Neuronal stem cell (in vitro differentiated cells): Measurements from ENCODE around the gene GRM2.
A peak's percentile ranks its signal among the peaks of the same experiment; 100 is the strongest.

Source experiments
- DNase-seq: peaks from one replicate; pipeline ENCODE4 v3.0.0-alpha.2; 2013; ENCODE audit warnings: low spot score
- H2AFZ ChIP-seq: one replicate; pipeline ENCODE4 v1.6.1; 2013; ENCODE audit warnings: mild to moderate bottlenecking, low read length, inconsistent platforms
- H2AK5ac ChIP-seq: 2 replicates; pipeline ENCODE4 v1.6.1; 2013; ENCODE audit warnings: low read depth, mild to moderate bottlenecking, inconsistent platforms, low read length, moderate library complexity, mixed read lengths
- H2BK120ac ChIP-seq: 2 replicates; pipeline ENCODE4 v1.6.1; 2013; ENCODE audit warnings: low read depth, mild to moderate bottlenecking, inconsistent platforms, low read length, moderate library complexity, mixed read lengths
- H2BK12ac ChIP-seq: one replicate; pipeline ENCODE4 v1.6.1; 2013; ENCODE audit warnings: low read length, inconsistent platforms
- H2BK15ac ChIP-seq: 2 replicates; pipeline ENCODE4 v1.6.1; 2013; ENCODE audit warnings: mild to moderate bottlenecking, low read length, inconsistent platforms, mixed read lengths
- H2BK5ac ChIP-seq: one replicate; pipeline ENCODE4 v1.6.1; 2013; ENCODE audit warnings: inconsistent platforms, mild to moderate bottlenecking, low read length, moderate library complexity
- H3K14ac ChIP-seq: one replicate; pipeline ENCODE4 v1.6.1; 2013; ENCODE audit warnings: low read length, inconsistent platforms
- H3K18ac ChIP-seq: 2 replicates; pipeline ENCODE4 v1.6.1; 2013; ENCODE audit warnings: low read length, inconsistent platforms
- H3K23ac ChIP-seq: 2 replicates; pipeline ENCODE4 v1.6.1; 2013; ENCODE audit warnings: low read depth, mild to moderate bottlenecking, mixed read lengths, low read length, inconsistent platforms; ENCODE audit not compliant: poor library complexity
- H3K27ac ChIP-seq: replicated peaks from 3 replicates; pipeline ENCODE4 v1.5.1; 2013; ENCODE audit warnings: low read length, inconsistent platforms
- H3K27me3 ChIP-seq, 3 experiments: 2 replicates each; pipeline ENCODE4 v1.6.1; 2013; ENCODE audit warnings: low read length in 3 of 3, mild to moderate bottlenecking in 2 of 3, inconsistent platforms in 1 of 3, low read depth in 1 of 3, mixed read lengths in 1 of 3, moderate library complexity in 1 of 3; ENCODE audit not compliant: control insufficient read depth in 3 of 3, insufficient read depth in 3 of 3
- H3K36me3 ChIP-seq, 2 donors: replicated peaks in 1 of 2; 2 replicates each; pipeline ENCODE4 v1.6.1; 2013; ENCODE audit warnings: low read length in 2 of 2; ENCODE audit not compliant: control insufficient read depth in 2 of 2, insufficient read depth in 2 of 2
- H3K4ac ChIP-seq: 2 replicates; pipeline ENCODE4 v1.6.1; 2013; ENCODE audit warnings: inconsistent platforms, mild to moderate bottlenecking, low read length, moderate library complexity
- H3K4me1 ChIP-seq, 2 donors: 1 replicate in 1 of 2; 2 replicates in 1 of 2; pipeline ENCODE4 v1.6.1; 2013; ENCODE audit warnings: low read length in 2 of 2, low read depth in 1 of 2; ENCODE audit not compliant: control insufficient read depth in 2 of 2, insufficient read depth in 1 of 2
- H3K4me2 ChIP-seq: one replicate; pipeline ENCODE4 v1.6.1; 2013; ENCODE audit warnings: mild to moderate bottlenecking, low read length, inconsistent platforms; ENCODE audit not compliant: insufficient read depth, poor library complexity, severe bottlenecking
- H3K4me3 ChIP-seq, 2 donors: 2 replicates each; pipeline ENCODE4 v1.5.1; 2013; ENCODE audit warnings: low read length in 2 of 2, mild to moderate bottlenecking in 2 of 2, inconsistent platforms in 1 of 2, moderate library complexity in 1 of 2
- H3K79me1 ChIP-seq: one replicate; pipeline ENCODE4 v1.6.1; 2013; ENCODE audit warnings: low read depth, mild to moderate bottlenecking, inconsistent platforms, low read length, moderate library complexity
- H3K9ac ChIP-seq: one replicate; pipeline ENCODE4 v1.6.1; 2013; ENCODE audit warnings: mild to moderate bottlenecking, low read depth, low read length, inconsistent platforms; ENCODE audit not compliant: poor library complexity
- H3K9me3 ChIP-seq, 2 donors: replicated peaks in 1 of 2; 2 replicates each; pipeline versions ENCODE3 to v1.6.1; 2013; ENCODE audit warnings: low read length in 2 of 2, mild to moderate bottlenecking in 2 of 2, inconsistent platforms in 1 of 2, low read depth in 1 of 2, mixed read lengths in 1 of 2, moderate library complexity in 1 of 2; ENCODE audit not compliant: control insufficient read depth in 2 of 2, insufficient read depth in 1 of 2
- H4K8ac ChIP-seq: one replicate; pipeline ENCODE4 v1.6.1; 2013; ENCODE audit warnings: low read depth, mild to moderate bottlenecking, inconsistent platforms, low read length, moderate library complexity
- H4K91ac ChIP-seq: one replicate; pipeline ENCODE4 v1.6.1; 2013; ENCODE audit warnings: low read length, low read depth, mild to moderate bottlenecking, inconsistent platforms; ENCODE audit not compliant: poor library complexity
- WGBS, 2 donors: extraction: QIAGEN DNeasy Blood & Tissue Kit; methylation state at CpG; one replicate each; pipeline ENCODE4 v1.1.7; 2013; ENCODE audit warnings: missing lambda C conversion rate in 2 of 2, mixed read lengths in 1 of 2; ENCODE audit not compliant: insufficient read length in 2 of 2, insufficient replicate concordance in 1 of 2; ENCODE audit errors: extremely low coverage in 2 of 2; 5-methylcytosine and 5-hydroxymethylcytosine counted together

Gene GRM2

GRCh38 chr3:51704511-51704950, 2.3 kb upstream of the GRM2 start:
- no peaks in the 10 kb centered on the region for H3K9me3 ChIP-seq
- H2BK5ac ChIP-seq, result no peak overlapping the region
- no peak overlapping the region for H3K4ac ChIP-seq
- peak overlapping the region; percentile 79 for H3K27ac ChIP-seq
- DNase-seq, result no peak
- WGBS, 2 donors, result no CpG with 5 or more reads among the region's 4 CpGs
- no peak overlapping the region for H3K4me2 ChIP-seq
- peak overlapping the region; percentile 60 for H3K9ac ChIP-seq
- peak overlapping the region; percentile 49 for H3K23ac ChIP-seq
- H3K18ac ChIP-seq, result peak overlapping the region; percentile 2
- no peak overlapping the region for H4K91ac ChIP-seq
- H3K4me3 ChIP-seq, result peak overlapping the region in 1 of 2 donors; percentile 14
- H3K27me3 ChIP-seq, result peaks cover 0 to 16% (median 15%) of the 10 kb centered on the region in 3 experiments
- H3K36me3 ChIP-seq, result peaks cover 0 to 7% of the 10 kb centered on the region in 2 donors
- peaks cover 30 to 33% of the 10 kb centered on the region in 2 donors for H3K4me1 ChIP-seq
- H2BK15ac ChIP-seq, result peak overlapping the region; percentile 59
- peak overlapping the region; percentile 31 for H2AK5ac ChIP-seq
- no peak overlapping the region for H2AFZ ChIP-seq
- H2BK12ac ChIP-seq, result peak overlapping the region; percentile 47
- H3K79me1 ChIP-seq, result peaks cover 4% of the 10 kb centered on the region
- peak overlapping the region; percentile 60 for H3K14ac ChIP-seq
- H4K8ac ChIP-seq, result no peak overlapping the region
- no peak overlapping the region for H2BK120ac ChIP-seq

- H3K4me2 ChIP-seq, result no peak overlapping the region
- H3K9ac ChIP-seq, result no peak overlapping the region
- no peak overlapping the region for H3K4me3 ChIP-seq
- no peak overlapping the region for H2AK5ac ChIP-seq
- H2BK15ac ChIP-seq, result no peak overlapping the region
- peak overlapping the region; percentile 21 for H3K18ac ChIP-seq
- peaks cover 30 to 33% of the 10 kb centered on the region in 2 donors for H3K4me1 ChIP-seq
- H3K27me3 ChIP-seq, result peaks cover 0 to 16% (median 15%) of the 10 kb centered on the region in 3 experiments
- peak overlapping the region; percentile 48 for H3K14ac ChIP-seq
- H3K27ac ChIP-seq, result no peak overlapping the region
- no peak overlapping the region for H3K4ac ChIP-seq
- DNase-seq, result no peak
- H3K23ac ChIP-seq, result peak overlapping the region; percentile 56
- peaks cover 0 to 4% of the 10 kb centered on the region in 2 donors for H3K36me3 ChIP-seq
- peaks cover 4% of the 10 kb centered on the region for H3K79me1 ChIP-seq
- no peak overlapping the region for H2BK12ac ChIP-seq
- WGBS, 2 donors, result no CpG with 5 or more reads among the region's 8 CpGs
- no peak overlapping the region for H2BK120ac ChIP-seq
- no peak overlapping the region for H2AFZ ChIP-seq
- no peak overlapping the region for H4K8ac ChIP-seq
- no peak overlapping the region for H4K91ac ChIP-seq
- H3K9me3 ChIP-seq, result no peaks in the 10 kb centered on the region
- H2BK5ac ChIP-seq, result no peak overlapping the region
Observed at GRCh38 chr3:51705276-51706020, 1.4 kb upstream of the GRM2 start.

DNA sequence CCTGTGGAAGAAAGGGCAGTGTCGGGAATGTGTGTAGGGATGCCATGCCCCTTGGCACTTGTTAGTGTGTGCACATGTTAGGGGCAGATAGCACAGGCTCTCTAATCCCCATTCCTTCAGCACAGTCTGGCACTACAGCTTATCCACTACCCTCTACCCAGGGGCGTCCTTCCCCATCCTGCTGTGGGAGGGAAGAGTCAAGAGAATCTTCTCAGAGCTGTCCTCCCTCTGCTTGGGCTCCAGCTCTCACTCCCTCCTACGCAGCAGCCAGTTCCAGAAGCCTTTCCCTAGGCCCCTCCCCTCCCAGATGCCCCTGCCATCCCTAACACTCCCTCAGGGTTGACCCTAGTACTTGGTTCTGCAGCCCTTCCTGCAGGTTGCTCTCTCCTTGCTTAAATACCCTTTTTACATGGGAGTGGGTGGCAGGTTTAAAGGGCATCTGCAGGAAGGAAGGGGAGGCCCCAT, 815 bp upstream of the GRM2 start:
- Histone ChIP-seq H3K4ac (no peak overlapping the region), H3K18ac (no peak overlapping the region), H3K27me3 (peaks cover 0 to 16% (median 15%) of the 10 kb centered on the region in 3 experiments), H3K36me3 (no peaks in the 10 kb centered on the region), H3K79me1 (peaks cover 4% of the 10 kb centered on the region), H2BK120ac (no peak overlapping the region), H3K23ac (no peak overlapping the region), H3K4me2 (no peak overlapping the region), H2BK5ac (no peak overlapping the region), H2BK12ac (no peak overlapping the region), H3K4me3 (no peak overlapping the region), H2AFZ (no peak overlapping the region), H2AK5ac (no peak overlapping the region), H3K4me1 (peaks cover 30 to 33% of the 10 kb centered on the region in 2 donors), H3K9ac (no peak overlapping the region), H4K8ac (no peak overlapping the region), H3K9me3 (no peaks in the 10 kb centered on the region), H3K14ac (peak overlapping the region; percentile 9), H3K27ac (no peak overlapping the region), H2BK15ac (no peak overlapping the region), H4K91ac (no peak overlapping the region)
- no peak for DNase-seq
- WGBS, 2 donors, result no CpG with 5 or more reads among the region's 3 CpGs

GRCh38 chr3:51708216-51708845, 1.5 kb downstream of the GRM2 start:
- Histone ChIP-seq H3K9ac (no peak overlapping the region), H3K14ac (no peak overlapping the region), H2BK5ac (no peak overlapping the region), H3K23ac (no peak overlapping the region), H3K4me1 (peaks cover 17 to 24% of the 10 kb centered on the region in 2 donors), H2BK120ac (no peak overlapping the region), H2BK12ac (no peak overlapping the region), H3K27me3 (peaks cover 0 to 16% (median 15%) of the 10 kb centered on the region in 3 experiments), H2AK5ac (no peak overlapping the region), H3K79me1 (peaks cover 4% of the 10 kb centered on the region), H2AFZ (no peak overlapping the region), H3K4me2 (no peak overlapping the region), H4K8ac (no peak overlapping the region), H3K18ac (no peak overlapping the region), H3K4ac (no peak overlapping the region), H3K36me3 (peaks cover 0 to 4% of the 10 kb centered on the region in 2 donors), H4K91ac (no peak overlapping the region), H3K4me3 (peak overlapping the region in 1 of 2 donors; percentile 9), H2BK15ac (no peak overlapping the region), H3K9me3 (no peaks in the 10 kb centered on the region), H3K27ac (no peak overlapping the region)
- no peak for DNase-seq
- no CpG with 5 or more reads among the region's 3 CpGs for WGBS, 2 donors
